ENCODE data around the gene SLFN11. TPM values are rescaled to one million over a fixed set of nuclear protein-coding genes. Genes with fewer than 3 reads are reported as not detected.

Gene SLFN11
- total RNA-seq, 3 donors from 2014 or later (not counting 1 experiment from before 2014, with no cell fraction given), result 22.9 to 31.8 (median 26.8) TPM

GRCh38 chr17:35390663-35391062 is 17.2 kb upstream of the SLFN11 start:
- no peak for DNase-seq
- Histone ChIP-seq H3K4me1 (ENCODE audit: control insufficient read depth, insufficient read depth, low read length) (no peaks in the 10 kb centered on the region), H3K9me3 (ENCODE audit: control insufficient read depth, insufficient read depth, low read length) (no peaks in the 10 kb centered on the region), H3K36me3 (ENCODE audit: control insufficient read depth, insufficient read depth, low read length) (no peaks in the 10 kb centered on the region), H3K4me3 (ENCODE audit: low read length) (no peak overlapping the region), H3K27ac (ENCODE audit: low read length) (no peak overlapping the region), H3K27me3 (ENCODE audit: control insufficient read depth, insufficient read depth, low read length) (no peaks in the 10 kb centered on the region)
- H3K27ac Mint-ChIP-seq, result no peak overlapping the region
- TF ChIP-seq CTCF (IDR thresholded peaks at IDR 0.05), result no peak
- no peak overlapping the region for H3K4me3 Mint-ChIP-seq
- H3K9me3 Mint-ChIP-seq, result no peaks in the 10 kb centered on the region
- 70% methylated on average over 1 of the region's 2 CpGs for WGBS (ENCODE audit: insufficient coverage)
- no peaks in the 10 kb centered on the region for H3K36me3 Mint-ChIP-seq
- intact Hi-C loops (cut with micrococcal nuclease), result no loop called here
- no peaks in the 10 kb centered on the region for H3K27me3 Mint-ChIP-seq (ENCODE audit: low read depth in 2 of 2)
- ATAC-seq, result no peak
- peaks cover 0 to 6% of the 10 kb centered on the region in 2 donors for H3K4me1 Mint-ChIP-seq

GRCh38 chr17:35390156-35390555 is 16.7 kb upstream of the SLFN11 start:
- intact Hi-C loops (cut with micrococcal nuclease), result no loop called here
- peaks cover 0 to 6% of the 10 kb centered on the region in 2 donors for H3K4me1 Mint-ChIP-seq
- no peaks in the 10 kb centered on the region for H3K27me3 ChIP-seq (ENCODE audit: control insufficient read depth, insufficient read depth, low read length)
- H3K9me3 Mint-ChIP-seq, result no peaks in the 10 kb centered on the region
- no peak overlapping the region for H3K4me3 Mint-ChIP-seq
- H3K36me3 ChIP-seq (ENCODE audit: control insufficient read depth, insufficient read depth, low read length), result no peaks in the 10 kb centered on the region
- H3K4me1 ChIP-seq (ENCODE audit: control insufficient read depth, insufficient read depth, low read length), result no peaks in the 10 kb centered on the region
- H3K27me3 Mint-ChIP-seq (ENCODE audit: low read depth in 2 of 2), result no peaks in the 10 kb centered on the region
- no peaks in the 10 kb centered on the region for H3K9me3 ChIP-seq (ENCODE audit: control insufficient read depth, insufficient read depth, low read length)
- H3K27ac ChIP-seq (ENCODE audit: low read length), result no peak overlapping the region
- H3K36me3 Mint-ChIP-seq, result no peaks in the 10 kb centered on the region
- no peak for TF ChIP-seq CTCF (IDR thresholded peaks at IDR 0.05)
- no peak overlapping the region for H3K4me3 ChIP-seq (ENCODE audit: low read length)
- ATAC-seq, result no peak
- H3K27ac Mint-ChIP-seq, result no peak overlapping the region
- 94% methylated on average over 2 of the region's 2 CpGs for WGBS (ENCODE audit: insufficient coverage)
- no peak for DNase-seq

GRCh38 chr17:35387496-35387895 is 14.1 kb upstream of the SLFN11 start:
- intact Hi-C loops (cut with micrococcal nuclease), result no loop called here
- no peak overlapping the region for H3K4me3 ChIP-seq (ENCODE audit: low read length)
- H3K9me3 ChIP-seq (ENCODE audit: control insufficient read depth, insufficient read depth, low read length), result no peaks in the 10 kb centered on the region
- Mint-ChIP-seq H3K27me3 (ENCODE audit: low read depth in 2 of 2) (no peaks in the 10 kb centered on the region), H3K4me1 (peaks cover 0 to 6% of the 10 kb centered on the region in 2 donors), H3K4me3 (no peak overlapping the region), H3K36me3 (no peaks in the 10 kb centered on the region), H3K9me3 (no peaks in the 10 kb centered on the region), H3K27ac (no peak overlapping the region)
- no peaks in the 10 kb centered on the region for H3K36me3 ChIP-seq (ENCODE audit: control insufficient read depth, insufficient read depth, low read length)
- TF ChIP-seq CTCF (IDR thresholded peaks at IDR 0.05), result no peak
- no peaks in the 10 kb centered on the region for H3K27me3 ChIP-seq (ENCODE audit: control insufficient read depth, insufficient read depth, low read length)
- DNase-seq (no peak), ATAC-seq (no peak)
- H3K27ac ChIP-seq (ENCODE audit: low read length), result no peak overlapping the region
- no peaks in the 10 kb centered on the region for H3K4me1 ChIP-seq (ENCODE audit: control insufficient read depth, insufficient read depth, low read length)

GRCh38 chr17:35377706-35378105 is 4.3 kb upstream of the SLFN11 start:
- WGBS (ENCODE audit: insufficient coverage), result 85% methylated on average over 3 of the region's 3 CpGs
- H3K4me3 Mint-ChIP-seq, result no peak overlapping the region

More at GRCh38 chr17:35377706-35378105, 4.3 kb upstream of the SLFN11 start:
- H3K9me3 ChIP-seq (ENCODE audit: control insufficient read depth, insufficient read depth, low read length), result no peaks in the 10 kb centered on the region
- no peaks in the 10 kb centered on the region for H3K9me3 Mint-ChIP-seq
- no peaks in the 10 kb centered on the region for H3K36me3 Mint-ChIP-seq
- H3K4me3 ChIP-seq (ENCODE audit: low read length), result no peak overlapping the region
- no peak overlapping the region for H3K27ac Mint-ChIP-seq
- no peak for ATAC-seq
- peaks cover 12% of the 10 kb centered on the region for H3K4me1 ChIP-seq (ENCODE audit: control insufficient read depth, insufficient read depth, low read length)
- no peak overlapping the region for H3K27ac ChIP-seq (ENCODE audit: low read length)
- no peak for DNase-seq
- no peak for TF ChIP-seq CTCF (IDR thresholded peaks at IDR 0.05)
- H3K36me3 ChIP-seq (ENCODE audit: control insufficient read depth, insufficient read depth, low read length), result no peaks in the 10 kb centered on the region
- H3K27me3 ChIP-seq (ENCODE audit: control insufficient read depth, insufficient read depth, low read length), result no peaks in the 10 kb centered on the region
- H3K4me1 Mint-ChIP-seq, result peaks cover 23% of the 10 kb centered on the region in 2 donors
- intact Hi-C loops (cut with micrococcal nuclease), result no loop called here
- H3K27me3 Mint-ChIP-seq (ENCODE audit: low read depth in 2 of 2), result no peaks in the 10 kb centered on the region
